Liver (tissue), 3 donors: ENCODE measurements around the gene CACNA2D1.

Experiments used
- ATF3 ChIP-seq: IDR thresholded peaks from 2 replicates; pipeline ENCODE4 v1.6.1; 2016; ENCODE audit warnings: antibody characterized with exemption
- CTCF ChIP-seq: fragments of 150-350 bp; IDR thresholded peaks from 2 replicates; pipeline ENCODE4 v1.5.1; 2017; ENCODE audit warnings: improper control_type of control experiment, low read depth, low read length; ENCODE audit not compliant: missing input control
- EGR1 ChIP-seq, 2 donors: IDR thresholded peaks; 2 replicates each; pipeline ENCODE4 v1.6.1; 2016 to 2018; ENCODE audit warnings: antibody characterized with exemption in 2 of 2, low read depth in 2 of 2
- FOXA1 ChIP-seq: IDR thresholded peaks from 2 replicates; pipeline ENCODE4 v1.6.1; 2016; ENCODE audit warnings: antibody characterized with exemption
- FOXA2 ChIP-seq: IDR thresholded peaks from 2 replicates; pipeline ENCODE4 v1.6.1; 2016; ENCODE audit warnings: antibody characterized with exemption
- GABPA ChIP-seq, 2 donors: IDR thresholded peaks in 1 of 2; conservative IDR thresholded peaks in 1 of 2; 2 replicates each; pipeline ENCODE4 v1.6.1; 2016; ENCODE audit warnings: antibody characterized with exemption in 2 of 2, mild to moderate bottlenecking in 1 of 2, moderate library complexity in 1 of 2
- HNF4A ChIP-seq, 2 donors: conservative IDR thresholded peaks; 2 replicates each; pipeline ENCODE4 v1.6.1; 2016; ENCODE audit warnings: antibody characterized with exemption in 2 of 2, mild to moderate bottlenecking in 2 of 2
- JUND ChIP-seq, 2 donors: IDR thresholded peaks; 2 replicates each; pipeline ENCODE4 v1.6.1; 2016; ENCODE audit warnings: antibody characterized with exemption in 2 of 2
- RAD21 ChIP-seq, 2 donors: IDR thresholded peaks; 2 replicates each; pipeline ENCODE4 v1.6.1; 2016; ENCODE audit warnings: antibody characterized with exemption in 2 of 2, mild to moderate bottlenecking in 2 of 2
- RXRA ChIP-seq, 2 donors: IDR thresholded peaks; 2 replicates each; pipeline ENCODE4 v1.6.1; 2017 to 2018; ENCODE audit warnings: antibody characterized with exemption in 2 of 2, mild to moderate bottlenecking in 1 of 2
- SP1 ChIP-seq: IDR thresholded peaks from 2 replicates; pipeline ENCODE4 v1.6.1; 2018; ENCODE audit warnings: antibody characterized with exemption, mild to moderate bottlenecking
- TAF1 ChIP-seq: conservative IDR thresholded peaks from 2 replicates; pipeline ENCODE4 v1.6.1; 2016; ENCODE audit warnings: antibody characterized with exemption, mild to moderate bottlenecking
- TF ChIP-seq, protein P1 (sequence below): IDR thresholded peaks from 2 replicates; pipeline ENCODE4 v1.6.1; 2016; ENCODE audit warnings: antibody characterized with exemption
- TF ChIP-seq, protein P2 (sequence below): IDR thresholded peaks from 2 replicates; pipeline ENCODE4 v1.6.1; 2016; ENCODE audit warnings: antibody characterized with exemption, mild to moderate bottlenecking
- donor health status: healthy.
- donor health status: healthy.

DNA sequence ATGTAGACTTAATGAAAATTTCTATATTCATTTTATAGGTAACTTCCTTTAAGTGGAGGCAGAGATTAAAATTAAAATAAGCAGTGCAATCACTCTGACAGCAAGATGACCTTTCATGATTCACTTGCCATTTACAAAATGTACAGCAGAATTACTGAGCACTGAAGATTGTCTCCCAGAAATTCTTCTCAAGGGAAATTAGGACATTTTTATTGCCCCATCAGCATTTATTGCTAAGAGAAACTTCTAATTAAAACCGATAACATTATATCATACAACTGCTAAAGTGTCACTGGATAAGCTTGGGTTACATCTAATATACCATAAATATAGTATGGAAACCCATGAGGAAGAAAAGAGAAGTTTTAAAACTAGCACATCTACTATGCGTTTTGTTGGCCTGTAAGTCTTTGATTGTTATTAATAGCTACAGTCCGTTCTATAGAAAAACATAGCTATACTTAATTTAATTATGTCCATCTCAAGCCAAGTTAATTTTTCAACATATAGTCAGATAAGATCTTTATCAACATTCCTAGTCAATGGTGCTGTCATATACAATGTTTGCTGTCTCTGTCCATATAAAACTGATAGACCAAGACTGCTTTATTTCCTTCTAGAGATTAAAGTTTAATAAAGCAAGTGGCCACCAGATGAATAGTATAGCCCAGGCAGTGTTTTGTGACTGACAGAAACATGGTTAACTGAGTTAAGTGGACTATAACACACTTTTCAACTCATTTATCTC, 456.7 kb downstream of the CACNA2D1 start:
- TF ChIP-seq CTCF (no peak), ATF3 (no peak), RAD21 (IDR thresholded peaks at IDR 0.05) (no peak), HNF4A (conservative IDR thresholded peaks at IDR 0.05) (no peak), GABPA (IDR thresholded peaks at IDR 0.05 in 1 of 2, conservative IDR thresholded peaks at IDR 0.05 in 1 of 2) (no peak), JUND (IDR thresholded peaks at IDR 0.05) (no peak), EGR1 (IDR thresholded peaks at IDR 0.05; ENCODE audit: low read depth in 2 of 2) (no peak), SP1 (no peak), FOXA1 (no peak), TAF1 (no peak), RXRA (IDR thresholded peaks at IDR 0.05) (no peak), FOXA2 (no peak)
- TF ChIP-seq, protein P1, sequence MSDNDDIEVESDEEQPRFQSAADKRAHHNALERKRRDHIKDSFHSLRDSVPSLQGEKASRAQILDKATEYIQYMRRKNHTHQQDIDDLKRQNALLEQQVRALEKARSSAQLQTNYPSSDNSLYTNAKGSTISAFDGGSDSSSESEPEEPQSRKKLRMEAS = no peak
- TF ChIP-seq, protein P2, sequence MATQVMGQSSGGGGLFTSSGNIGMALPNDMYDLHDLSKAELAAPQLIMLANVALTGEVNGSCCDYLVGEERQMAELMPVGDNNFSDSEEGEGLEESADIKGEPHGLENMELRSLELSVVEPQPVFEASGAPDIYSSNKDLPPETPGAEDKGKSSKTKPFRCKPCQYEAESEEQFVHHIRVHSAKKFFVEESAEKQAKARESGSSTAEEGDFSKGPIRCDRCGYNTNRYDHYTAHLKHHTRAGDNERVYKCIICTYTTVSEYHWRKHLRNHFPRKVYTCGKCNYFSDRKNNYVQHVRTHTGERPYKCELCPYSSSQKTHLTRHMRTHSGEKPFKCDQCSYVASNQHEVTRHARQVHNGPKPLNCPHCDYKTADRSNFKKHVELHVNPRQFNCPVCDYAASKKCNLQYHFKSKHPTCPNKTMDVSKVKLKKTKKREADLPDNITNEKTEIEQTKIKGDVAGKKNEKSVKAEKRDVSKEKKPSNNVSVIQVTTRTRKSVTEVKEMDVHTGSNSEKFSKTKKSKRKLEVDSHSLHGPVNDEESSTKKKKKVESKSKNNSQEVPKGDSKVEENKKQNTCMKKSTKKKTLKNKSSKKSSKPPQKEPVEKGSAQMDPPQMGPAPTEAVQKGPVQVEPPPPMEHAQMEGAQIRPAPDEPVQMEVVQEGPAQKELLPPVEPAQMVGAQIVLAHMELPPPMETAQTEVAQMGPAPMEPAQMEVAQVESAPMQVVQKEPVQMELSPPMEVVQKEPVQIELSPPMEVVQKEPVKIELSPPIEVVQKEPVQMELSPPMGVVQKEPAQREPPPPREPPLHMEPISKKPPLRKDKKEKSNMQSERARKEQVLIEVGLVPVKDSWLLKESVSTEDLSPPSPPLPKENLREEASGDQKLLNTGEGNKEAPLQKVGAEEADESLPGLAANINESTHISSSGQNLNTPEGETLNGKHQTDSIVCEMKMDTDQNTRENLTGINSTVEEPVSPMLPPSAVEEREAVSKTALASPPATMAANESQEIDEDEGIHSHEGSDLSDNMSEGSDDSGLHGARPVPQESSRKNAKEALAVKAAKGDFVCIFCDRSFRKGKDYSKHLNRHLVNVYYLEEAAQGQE = no peak
